GM21528 (cell line): ENCODE results near the gene ADAMTS10.
"Not testable (repeated sequence)": the region's sequence is repeated elsewhere in the genome, so short reads cannot be mapped to it uniquely, and the experiment has no call there.

ENCODE experiments used
- ATAC-seq: cut with Tn5 transposase; IDR thresholded peaks from one replicate; pipeline ENCODE4 v1.9.1; 2021; ENCODE audit warnings: mild to moderate bottlenecking, moderate library complexity; ENCODE audit not compliant: unreplicated experiment, low FRiP score

Gene ADAMTS10

DNA sequence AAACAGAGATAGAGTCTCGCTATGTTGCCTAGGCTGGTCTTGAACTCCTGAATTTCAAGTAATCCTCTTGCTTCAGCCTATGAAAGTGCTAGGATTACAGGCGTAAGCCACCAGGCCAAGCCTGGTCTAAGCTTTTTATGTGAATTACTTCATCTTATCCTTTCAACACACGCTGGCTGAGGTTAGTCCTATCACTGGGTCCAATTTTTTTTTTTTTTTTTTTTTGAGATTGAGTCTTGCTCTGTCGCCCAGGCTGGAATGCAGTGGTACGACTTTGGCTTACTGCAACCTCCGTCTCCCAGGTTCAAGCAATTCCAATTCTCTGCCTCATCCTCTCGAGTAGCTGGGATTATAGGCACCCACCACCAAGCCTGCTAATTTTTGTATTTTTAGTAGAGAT lies 43.7 kb downstream of the ADAMTS10 start:
- no peak for ATAC-seq

DNA sequence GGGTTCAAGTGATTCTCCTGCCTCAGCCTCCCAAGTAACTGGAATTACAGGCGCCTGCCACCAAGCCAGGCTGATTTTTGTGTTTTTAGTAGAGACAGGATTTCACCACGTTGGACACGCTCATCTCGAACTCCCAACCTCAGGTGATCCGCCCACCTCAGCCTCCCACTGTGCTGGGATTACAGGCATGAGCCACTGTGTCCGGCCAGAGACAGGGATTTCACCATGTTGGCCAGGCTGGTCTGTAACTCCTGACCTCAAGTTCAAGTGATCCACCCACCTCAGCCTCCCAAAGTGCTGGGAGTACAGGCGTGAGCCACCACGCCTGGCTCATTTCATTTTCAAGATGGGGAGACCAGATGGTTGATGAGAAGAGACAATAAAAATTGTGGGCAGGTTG lies 45.6 kb downstream of the ADAMTS10 start:
- not testable (repeated sequence) for ATAC-seq

DNA sequence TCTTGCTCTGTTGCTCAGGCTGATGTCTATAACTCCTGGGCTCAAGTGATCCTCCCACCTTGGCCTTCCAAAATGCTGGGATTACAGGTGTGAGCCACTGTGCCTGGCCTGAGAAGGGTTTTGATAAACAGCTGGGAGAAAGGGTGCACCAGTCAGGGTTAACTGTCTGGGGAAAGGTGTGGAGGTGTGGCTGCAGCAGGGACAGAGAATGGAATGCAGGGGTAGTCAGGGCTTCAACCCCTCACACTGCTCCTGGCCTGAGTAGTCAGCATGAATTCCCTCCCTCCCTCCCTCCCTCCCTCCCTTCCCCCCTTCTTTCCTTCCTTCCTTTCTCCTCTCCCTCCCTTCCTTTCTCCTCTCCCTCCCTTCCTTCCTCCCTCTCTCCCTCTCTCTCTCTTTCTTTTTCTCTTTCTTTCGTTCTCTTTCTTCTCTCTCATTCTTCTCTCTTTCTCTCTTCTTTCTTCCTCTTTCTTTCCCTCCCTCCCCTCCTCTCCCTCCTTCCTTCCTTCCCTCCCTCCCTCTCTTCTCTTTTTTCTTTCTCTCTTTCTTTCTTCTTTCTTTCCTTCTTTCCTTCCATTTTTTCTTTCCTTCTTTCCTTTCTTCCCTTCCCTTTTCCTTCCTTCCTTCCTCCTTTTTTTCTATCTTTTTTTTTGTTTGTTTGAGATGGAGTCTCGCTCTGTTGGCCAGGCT lies 49.3 kb downstream of the ADAMTS10 start:
- no peak for ATAC-seq

DNA sequence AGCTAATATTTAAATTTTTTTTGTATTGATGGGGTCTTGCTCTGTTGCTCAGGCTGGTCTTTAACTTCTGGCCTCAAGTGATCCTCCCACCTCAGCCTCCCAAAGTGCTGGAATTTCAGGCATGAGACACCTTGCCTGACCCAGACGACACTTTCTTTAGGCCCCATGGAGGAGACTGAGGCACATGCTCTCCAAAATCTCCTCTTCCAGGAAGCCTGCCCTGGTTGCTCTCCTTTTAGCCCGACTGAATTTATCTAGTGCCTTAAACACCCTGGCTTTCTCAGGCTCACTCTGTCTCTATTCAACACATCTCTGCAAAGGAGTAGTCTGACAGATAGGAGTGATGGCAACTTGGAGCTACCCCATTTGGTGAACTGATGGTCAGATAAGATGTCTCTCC lies 52.2 kb downstream of the ADAMTS10 start:
- no peak for ATAC-seq

DNA sequence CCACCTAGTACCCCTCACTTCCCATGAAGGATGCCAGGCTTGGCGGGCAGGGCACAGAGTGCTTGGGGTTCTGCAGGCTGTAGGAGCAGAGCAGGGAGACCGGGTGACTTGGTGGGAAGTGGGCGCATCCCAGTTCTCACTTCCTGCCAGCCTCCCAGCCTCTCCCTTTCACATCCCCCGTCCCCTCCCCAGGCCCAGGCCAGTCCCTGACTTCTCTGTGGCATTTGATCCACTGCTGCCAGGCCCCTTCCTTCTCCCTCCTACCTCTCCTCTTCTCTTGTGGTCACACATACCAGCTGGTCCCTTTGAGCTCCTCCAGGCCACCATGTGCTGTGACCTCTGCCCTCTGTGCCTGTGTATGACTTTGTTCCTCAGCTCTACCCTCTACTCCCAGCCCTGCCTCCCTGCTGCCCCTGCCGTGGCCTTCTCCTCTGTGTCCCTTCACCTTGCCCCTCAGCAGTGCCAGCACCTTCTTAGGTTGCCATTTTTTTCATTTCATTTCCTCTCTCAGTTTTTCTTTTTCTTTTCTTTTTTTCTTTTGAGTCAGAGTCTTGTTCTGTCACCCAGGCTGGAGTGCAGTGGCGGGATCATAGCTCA lies 52.8 kb downstream of the ADAMTS10 start:
- ATAC-seq = no peak

DNA sequence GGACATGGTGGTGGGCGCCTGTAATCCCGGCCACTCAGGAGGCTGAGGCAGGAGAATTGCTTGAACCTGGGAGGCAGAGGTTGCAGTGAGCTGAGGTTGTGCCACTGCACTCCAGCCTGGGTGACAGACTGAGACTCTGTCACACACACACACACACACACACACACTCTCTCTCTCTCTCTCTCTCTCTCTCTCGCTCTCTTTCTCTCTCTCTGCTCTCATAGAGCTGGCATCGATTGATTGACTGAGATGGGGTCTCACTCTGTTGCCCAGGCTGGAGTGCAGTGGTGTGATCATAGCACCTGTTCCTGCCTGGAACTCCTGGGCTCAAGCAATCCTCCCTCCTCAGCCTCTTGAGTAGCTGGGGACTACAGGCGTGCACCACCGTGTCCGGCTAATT lies 56.8 kb downstream of the ADAMTS10 start:
- not testable (repeated sequence) for ATAC-seq

- ATAC-seq = no peak
Observed at GRCh38 chr19:8552810-8553209, 57.7 kb downstream of the ADAMTS10 start.

- no peak for ATAC-seq
Observed at GRCh38 chr19:8550070-8550469, 60.4 kb downstream of the ADAMTS10 start.

GRCh38 chr19:8545743-8546142 lies 64.8 kb downstream of the ADAMTS10 start:
- ATAC-seq = no peak

DNA sequence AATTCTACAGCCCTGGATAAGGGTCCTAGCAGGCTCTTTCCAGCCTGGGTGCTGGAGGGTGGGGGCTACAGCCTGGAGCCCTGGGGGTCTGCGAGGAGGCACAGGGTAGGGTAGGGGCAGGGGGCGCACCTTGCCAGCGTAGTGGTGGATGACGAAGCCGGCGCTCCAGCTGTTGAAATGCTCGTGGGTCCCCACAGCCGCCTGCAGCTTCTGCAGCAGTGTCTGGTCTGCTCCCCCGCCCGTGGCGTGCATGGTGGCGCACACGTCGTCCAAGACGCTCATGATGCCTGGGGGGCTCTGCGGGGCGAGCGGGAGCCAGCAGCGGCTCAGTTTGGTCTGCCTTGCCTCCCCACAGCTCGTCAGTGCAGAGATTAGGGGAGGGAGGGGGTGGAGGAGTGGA lies 66.3 kb downstream of the ADAMTS10 start:
- no peak for ATAC-seq

DNA sequence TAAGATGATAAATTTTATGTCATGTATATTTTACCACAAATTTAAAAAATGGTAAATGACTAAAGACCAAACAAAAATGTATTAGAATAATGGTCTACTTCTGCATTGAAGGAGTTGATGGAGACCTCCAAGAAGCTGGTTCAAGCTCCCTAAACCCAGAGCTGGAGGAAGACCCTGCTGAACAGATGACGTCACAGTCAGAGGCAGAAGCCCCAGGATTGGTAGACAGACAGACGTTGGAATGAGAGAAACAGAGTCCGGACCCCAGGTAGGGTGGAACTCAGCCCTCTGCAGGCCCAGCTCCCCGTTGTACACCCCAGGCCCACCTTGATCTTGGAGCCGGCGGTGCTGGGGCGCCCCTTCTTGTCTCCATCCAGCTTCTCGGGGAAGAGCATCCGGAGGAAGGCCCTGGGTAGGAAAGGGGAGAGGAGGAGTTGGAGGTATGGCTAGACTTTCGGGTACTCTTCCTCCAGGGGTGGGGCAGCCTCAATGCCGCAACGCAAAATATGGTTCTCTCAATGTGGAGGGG lies 70.8 kb downstream of the ADAMTS10 start:
- no peak for ATAC-seq

- ATAC-seq = no peak
Observed at GRCh38 chr19:8537099-8537498, 73.4 kb downstream of the ADAMTS10 start.

DNA sequence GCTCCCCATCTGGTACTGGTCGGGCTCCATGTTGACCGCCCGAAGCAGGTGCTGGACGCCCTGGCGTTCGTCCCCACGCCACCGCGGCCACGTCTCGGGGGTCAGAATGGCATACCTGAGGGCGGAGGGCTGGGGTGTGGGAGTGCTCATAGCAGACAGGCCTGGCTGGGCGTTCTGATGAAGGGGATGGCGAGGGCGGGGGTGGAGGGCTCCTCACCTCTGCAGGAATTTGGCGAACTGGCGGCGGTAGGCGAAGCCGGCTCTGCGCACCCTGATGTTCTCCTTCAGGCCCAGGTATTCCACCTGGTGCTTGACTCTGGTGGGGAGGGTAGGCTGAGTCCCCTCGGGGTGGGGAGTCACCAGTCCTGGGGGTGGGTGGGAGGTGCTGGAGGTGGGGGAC lies 74.2 kb downstream of the ADAMTS10 start:
- ATAC-seq = no peak

DNA sequence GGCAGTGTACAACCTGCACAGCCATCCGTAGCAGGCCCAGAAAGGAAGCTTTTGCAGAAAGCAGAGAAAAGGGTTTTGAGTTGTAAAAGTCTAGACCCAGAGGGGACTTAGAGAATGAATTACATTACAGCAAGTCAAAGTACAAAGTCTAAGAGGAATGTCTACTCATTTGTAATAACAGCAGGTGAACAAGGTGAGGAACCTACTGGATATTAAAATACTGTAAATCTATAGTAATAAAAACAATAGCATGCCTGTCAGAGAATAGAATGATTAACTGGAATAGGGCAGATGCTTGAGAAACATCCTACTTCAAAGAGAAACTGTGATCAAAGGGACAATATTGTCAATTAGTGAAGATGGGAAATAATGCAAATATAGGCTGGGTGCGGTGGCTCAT lies 78.3 kb downstream of the ADAMTS10 start:
- no peak for ATAC-seq

GRCh38 chr19:8531470-8531869 lies 79.0 kb downstream of the ADAMTS10 start:
- no peak for ATAC-seq
